Measurements from ENCODE around the gene ZNF324B.
"Not testable (repeated sequence)": the region's sequence is repeated elsewhere in the genome, so short reads cannot be mapped to it uniquely, and the experiment has no call there.

GRCh38 chr19:58403920-58404478 lies 47.4 kb upstream of the ZNF324B start:
- TF ChIP-seq CTCF (IDR thresholded peaks at IDR 0.05; ENCODE audit: poor library complexity); EZH2 (IDR thresholded peaks at IDR 0.05; ENCODE audit: borderline replicate concordance); EZH2phosphoT487 (IDR thresholded peaks at IDR 0.05; ENCODE audit: low read depth, severe bottlenecking, unreplicated experiment): not testable (repeated sequence)

All from hepatocyte (in vitro differentiated cells).